CD4-positive, alpha-beta T cell treated with Interleukin-17A for 1 hour (primary cell): Measurements from ENCODE around the gene TAS2R43.
"Not testable (repeated sequence)": the region's sequence is repeated elsewhere in the genome, so short reads cannot be mapped to it uniquely, and the experiment has no call there.

Experiments used
- DNase-seq: peaks from one replicate; pipeline ENCODE4 v3.0.0-alpha.2; 2020

TAS2R43 gene, protein sequence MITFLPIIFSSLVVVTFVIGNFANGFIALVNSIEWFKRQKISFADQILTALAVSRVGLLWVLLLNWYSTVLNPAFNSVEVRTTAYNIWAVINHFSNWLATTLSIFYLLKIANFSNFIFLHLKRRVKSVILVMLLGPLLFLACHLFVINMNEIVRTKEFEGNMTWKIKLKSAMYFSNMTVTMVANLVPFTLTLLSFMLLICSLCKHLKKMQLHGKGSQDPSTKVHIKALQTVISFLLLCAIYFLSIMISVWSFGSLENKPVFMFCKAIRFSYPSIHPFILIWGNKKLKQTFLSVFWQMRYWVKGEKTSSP

DNA sequence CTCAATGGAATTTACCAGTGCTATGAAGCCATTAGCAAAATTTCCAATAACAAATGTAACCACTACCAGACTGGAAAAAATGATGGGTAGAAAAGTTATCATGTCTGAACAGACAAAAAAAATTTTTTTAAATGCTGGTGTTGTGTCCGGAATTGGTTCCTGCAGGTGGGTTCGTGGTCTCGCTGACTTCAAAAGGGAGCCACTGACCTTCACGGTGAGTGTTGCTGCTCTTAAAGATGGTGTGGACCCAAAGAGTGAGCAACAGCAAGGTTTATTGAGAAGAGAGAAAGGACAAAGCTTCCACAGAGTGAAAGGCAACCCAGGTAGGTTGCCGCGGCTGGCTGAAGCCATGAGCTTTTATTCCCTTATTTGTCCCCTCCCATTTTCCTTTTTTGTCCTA is at the start of gene TAS2R43:
TSS of gene TAS2R43 (minus strand) at position 186 of the 400 bp plus-strand sequence. CDS start at position 102, 84 bp downstream.
- DNase-seq: no peak

DNA sequence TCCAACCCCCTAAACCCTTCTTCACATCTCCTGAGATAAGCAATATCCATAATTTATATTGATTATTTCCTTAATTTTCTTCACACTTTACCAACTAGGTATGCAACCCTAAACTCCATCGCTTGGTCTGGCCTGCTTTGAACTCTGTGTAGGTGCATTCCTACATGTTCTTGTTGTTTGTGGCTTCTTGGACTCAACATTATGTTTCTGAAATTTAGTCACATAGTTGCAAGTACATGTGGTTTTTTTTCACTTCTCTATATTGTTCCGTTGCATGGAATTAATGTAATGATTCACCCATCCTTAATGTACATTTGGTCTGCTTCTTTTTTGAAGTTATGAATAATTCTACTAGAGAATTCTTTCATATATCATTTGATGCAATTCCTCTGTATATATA is 44.0 kb upstream of the TAS2R43 start:
- no peak for DNase-seq

DNA sequence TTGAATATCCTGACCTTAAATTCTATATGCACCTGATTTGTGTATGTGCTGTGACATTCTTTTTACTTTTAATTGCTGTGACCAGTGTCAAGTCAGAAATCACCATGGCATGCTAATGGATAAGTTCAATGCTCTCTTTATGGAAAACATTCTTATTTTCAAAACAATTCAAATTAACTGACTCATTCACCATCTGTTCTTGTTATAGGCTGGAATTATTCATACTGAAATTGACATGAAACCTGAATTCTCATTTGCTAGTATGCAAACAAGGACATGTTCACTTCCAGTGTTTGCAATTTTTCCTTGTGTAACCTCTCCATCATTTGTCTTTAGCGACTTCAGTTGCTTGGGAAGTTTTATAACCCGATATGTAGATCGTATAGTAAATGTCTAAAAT is 42.2 kb upstream of the TAS2R43 start, which contains the start of gene TAS2R30:
TSS of gene TAS2R30 (minus strand) at position 340 of the 400 bp plus-strand sequence. CDS start 400 bp downstream, outside the sequence.
- DNase-seq: no peak

DNA sequence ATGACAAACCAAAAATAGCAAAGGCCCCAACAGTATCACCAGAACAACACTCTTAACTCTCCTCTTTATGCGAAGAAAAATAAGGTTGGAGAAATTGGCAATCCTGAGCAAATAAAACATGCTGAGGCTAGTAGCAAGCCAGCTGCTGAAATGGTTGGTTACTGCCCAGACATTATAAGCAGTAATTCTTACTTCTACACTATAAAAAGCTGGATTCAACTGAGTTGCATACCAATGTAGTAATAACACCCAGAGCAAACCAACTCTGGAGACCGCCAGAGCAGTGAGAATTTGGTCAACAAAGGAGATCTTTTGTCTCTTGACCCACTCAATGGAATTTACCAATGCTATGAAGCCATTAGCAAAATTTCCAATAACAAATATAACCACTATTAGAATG is 41.7 kb upstream of the TAS2R43 start:
- no peak for DNase-seq

DNA sequence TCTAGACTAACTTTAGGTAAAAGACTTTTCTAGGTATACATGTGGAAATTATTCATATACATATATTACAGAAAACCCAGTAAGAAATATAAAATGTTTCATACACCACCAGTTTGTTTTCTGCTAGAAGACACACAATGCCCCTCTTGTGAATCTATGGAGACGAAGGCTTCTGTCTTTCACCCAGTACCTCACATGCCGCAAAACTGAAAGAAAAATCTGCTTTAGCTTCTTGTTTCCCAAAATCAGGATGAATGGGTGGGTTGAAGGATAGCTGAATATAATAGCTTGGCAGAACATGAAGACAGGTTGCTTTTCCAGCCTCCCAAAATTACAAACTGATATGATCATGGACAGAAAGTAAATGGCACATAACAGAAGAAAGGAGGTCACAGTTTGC is 41.0 kb upstream of the TAS2R43 start:
- no peak for DNase-seq

DNA sequence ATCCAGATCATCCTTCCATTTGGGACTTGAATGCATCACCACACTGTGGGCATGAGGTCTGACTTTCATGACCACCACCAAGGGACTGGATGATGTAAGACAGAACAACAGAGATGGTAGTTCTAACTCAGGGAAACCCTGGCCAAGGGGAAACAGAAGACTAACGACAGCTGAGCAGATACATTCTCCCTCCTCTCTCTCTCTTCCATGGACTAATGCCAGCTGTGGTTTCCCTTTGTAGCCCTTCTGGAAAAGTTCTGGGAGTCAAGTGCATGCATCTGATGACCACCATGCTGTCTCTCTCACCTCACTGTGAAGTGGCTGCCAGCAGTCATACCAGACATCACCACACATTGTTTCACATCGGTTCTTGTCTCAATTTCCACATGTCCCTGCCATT is 38.9 kb upstream of the TAS2R43 start:
- DNase-seq: no peak

DNA sequence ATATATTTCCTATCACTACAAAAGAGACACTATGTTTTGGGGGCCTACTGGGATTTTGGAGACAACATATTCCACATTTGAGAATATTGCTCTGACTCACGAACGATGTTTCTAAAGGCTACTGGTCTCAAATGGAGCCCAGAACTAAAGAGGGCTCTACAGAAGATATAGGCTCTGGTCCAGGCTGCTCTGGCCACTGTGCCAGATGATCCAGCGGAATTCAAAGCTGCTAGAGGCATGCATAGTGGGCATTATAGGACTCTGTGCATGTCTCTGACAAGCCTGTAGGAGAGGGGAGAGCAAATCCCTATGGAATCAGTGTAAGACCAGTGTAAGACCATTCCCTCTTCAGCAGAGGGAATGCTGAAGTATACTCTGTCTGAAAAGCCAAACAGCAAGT is 38.3 kb upstream of the TAS2R43 start:
- DNase-seq: no peak

DNA sequence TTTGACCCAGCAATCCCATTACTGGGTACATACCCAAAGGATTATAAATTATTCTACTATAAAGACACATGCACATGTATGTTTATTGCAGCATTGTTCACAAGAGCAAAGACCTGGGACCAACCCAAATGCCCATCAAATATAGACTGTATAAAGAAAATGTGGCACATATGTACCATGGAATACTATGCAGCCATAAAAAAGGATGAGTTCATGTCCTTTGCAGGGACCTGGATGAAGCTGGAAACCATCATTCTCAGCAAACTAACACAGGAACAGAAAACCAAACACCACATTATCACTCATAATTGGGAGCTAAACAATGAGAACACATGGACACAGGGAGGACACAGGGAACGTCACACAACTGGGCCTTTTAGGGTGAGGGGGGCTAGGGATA is 22.0 kb upstream of the TAS2R43 start:
- DNase-seq: not testable (repeated sequence)

DNA sequence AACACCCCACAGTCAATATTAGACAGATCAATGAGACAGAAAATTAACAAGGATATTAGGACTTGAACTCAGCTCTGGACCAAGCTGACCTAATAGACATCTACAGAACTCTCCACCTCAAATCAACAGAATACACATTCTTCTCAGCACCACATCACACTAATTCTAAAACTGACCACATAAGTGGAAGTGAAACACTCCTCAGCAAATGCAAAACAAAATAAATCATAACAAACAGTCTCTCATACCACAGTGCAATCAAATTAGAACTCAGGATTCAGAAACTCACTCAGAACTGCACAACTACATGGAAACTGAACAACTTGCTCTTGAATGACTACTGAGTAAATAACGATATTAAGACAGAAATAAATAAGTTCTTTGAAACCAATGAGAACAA is 19.1 kb upstream of the TAS2R43 start:
- not testable (repeated sequence) for DNase-seq

DNA sequence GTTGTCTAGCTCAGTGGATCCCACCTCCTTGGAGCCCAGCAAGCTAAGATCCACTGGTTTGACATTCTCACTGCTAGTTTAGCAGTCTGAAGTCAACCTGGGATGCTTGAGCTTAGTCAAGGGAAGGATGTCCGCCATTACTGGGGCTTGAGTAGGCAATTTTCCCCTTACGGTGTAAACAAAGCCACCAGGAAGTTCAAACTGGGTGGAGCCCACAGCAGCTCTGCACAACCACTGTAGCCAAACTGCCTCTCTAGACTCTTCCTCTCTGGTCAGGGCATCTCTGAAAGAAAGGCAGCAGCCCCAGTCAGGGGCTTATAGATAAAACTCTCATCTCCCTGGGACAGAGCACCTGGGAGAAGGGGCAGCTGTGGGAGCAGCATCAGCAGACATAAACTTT is 16.7 kb upstream of the TAS2R43 start:
- no peak for DNase-seq

DNA sequence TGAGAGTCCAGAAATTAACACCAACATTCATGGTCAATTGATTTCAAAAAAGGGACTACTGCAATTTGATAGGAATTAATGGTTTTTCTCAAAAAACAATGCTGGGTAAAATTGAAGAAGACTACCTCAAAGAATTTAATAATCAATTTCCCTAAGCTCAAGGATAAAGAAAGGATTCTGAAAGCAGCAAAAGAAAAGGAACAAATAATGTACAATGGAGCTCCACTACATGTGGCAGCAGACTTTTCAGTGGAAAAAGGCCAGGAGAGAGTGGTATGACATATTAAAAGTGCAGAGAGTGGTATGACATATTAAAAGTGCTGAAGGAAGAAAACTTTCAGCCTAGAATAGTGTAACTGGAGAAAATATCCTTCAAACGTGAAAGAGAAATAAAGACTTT is 15.6 kb upstream of the TAS2R43 start:
- DNase-seq: no peak

DNA sequence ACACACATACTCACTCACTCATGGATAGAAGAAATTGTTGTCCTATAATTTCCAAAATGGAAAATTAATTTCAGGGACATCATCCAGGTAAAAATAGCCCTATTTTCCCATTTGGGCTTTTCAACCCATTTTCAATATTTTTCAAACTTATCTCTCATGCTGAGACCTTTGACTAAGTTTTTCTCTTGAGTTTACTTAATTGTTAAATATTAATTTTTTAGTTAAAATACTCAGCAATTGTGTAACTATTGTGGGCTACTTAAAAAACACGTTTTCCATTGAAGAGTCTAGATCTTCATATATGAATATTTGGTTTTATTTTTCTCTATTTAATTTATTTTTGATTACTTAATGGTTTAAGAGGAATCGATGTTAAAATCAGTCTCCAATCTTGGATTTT is 14.2 kb upstream of the TAS2R43 start:
- no peak for DNase-seq

DNA sequence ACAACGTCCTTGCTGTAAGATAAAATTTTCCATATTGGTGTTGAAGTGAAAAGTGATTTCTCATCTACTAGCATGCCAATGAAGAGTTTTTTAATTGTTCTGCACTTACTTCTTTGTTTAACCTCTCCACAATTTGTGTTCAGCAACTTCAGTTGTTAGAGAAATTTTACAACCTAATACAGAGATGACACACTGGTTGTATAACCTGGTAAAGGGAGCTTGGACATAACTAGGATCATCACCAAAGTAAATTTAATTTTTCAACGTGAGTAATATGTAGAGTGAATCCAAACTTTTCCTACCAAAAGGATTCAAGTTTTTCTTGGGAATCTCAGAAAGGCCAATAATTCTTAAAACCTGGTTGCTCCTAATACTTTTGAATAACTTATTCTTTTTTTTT is 13.4 kb upstream of the TAS2R43 start:
- no peak for DNase-seq

DNA sequence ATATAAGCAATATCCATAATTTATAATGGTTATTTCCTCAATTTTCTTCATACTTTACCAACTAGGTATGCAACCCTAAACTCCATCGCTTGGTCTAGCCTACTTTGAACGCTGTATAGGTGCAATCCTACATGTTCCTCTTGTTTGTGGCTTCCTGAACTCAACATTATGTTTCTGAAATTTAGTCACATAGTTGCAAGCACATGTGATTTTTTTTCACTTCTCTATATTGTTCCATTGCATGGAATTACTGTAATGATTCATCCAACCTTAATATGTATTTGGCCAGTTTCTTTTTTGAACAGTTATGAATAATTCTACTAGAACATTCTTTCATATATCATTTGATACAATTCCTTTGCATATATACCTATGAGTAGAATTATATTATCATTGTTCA is 2.8 kb upstream of the TAS2R43 start:
- DNase-seq: not testable (repeated sequence)

DNA sequence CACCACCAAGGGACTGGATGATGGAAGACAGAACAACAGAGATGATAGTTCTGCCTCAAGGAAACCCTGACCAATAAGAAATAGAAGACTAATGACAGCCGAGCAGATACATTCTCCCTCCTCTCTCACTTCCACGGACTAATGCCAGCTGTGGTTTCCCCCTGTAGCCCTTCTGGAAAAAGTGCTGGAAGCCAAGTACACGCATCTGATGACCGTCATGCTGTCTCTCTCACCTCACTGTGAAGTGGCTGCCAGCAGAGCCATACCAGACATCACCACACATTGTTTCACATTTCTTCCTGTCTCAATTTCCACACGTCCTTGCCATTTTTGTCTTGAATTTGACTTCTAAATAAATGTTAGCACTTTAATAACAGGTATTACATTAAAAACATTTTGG is 2.9 kb downstream of the TAS2R43 start:
- no peak for DNase-seq

DNA sequence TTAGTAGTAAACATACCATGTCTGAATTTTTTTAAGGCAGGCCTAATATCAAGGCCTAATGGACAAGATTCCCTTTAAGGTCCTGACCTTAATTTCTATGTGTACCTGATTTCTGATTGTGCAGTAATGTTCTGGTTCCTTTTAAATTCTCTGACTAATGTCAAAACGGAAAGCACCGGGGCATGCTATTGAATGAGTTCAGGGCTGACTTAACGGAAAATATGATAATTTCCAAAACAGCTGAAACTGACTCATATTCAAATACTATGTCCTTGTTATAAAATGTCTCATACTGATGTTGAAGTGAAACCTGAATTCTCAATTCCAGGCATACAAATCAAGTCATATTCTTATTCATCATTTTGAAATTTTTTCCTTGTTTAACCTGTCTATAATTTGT is 6.7 kb downstream of the TAS2R43 start:
- DNase-seq: no peak

DNA sequence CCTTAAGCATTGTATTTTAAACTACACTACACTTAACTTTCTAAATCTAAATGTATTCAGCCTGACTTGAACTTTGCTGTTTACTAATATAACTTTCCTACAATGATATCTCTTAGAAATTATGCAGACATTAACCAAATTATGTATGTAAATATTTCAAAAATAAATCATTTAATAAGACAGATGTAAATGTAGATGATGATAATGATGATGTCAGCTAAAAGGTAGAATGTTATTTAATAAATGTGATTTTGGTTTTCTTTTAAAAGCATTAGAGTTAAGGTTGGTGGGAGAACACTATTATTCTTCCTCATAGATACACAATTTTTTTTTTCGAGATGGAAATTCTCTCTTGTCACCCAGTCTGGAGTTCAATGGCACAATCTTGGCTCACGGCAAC is 10.1 kb downstream of the TAS2R43 start:
- DNase-seq: no peak

DNA sequence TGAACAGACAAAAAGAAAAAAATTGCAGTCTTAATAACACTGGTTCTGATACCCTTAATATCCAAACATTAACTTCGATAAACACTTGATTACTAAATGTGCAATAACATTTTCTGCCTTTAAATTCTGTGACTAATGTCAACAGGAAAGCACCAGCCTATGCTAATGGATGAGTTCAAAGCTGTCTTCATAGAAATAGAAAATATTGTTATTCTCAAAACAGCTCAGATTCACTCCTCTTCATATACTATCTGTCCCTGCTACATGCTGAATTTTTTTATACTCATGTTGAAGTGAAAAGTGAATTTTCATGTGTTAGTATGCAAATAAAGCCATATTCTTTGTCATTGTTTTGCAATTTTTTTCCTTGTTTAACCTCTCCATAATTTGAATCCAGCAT is 13.9 kb downstream of the TAS2R43 start:
- DNase-seq: no peak

DNA sequence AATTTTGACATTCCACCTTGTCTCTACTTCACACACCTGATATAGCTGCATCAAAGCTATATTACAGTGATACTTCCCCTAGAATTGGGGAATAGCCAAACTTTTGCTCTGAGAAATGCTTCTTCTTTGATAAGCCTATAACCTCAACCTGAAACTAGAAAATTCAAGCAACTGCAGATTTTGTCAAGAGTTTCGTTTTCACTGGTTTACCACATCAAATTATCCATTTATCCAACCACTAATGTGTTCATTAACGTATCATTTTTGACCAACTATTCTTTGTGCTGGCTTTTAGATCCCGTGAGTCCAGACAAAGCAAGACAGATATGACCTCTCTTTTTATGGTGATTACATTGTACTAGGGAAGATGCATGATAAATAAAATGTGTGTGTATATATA is 16.5 kb downstream of the TAS2R43 start:
- DNase-seq: no peak

DNA sequence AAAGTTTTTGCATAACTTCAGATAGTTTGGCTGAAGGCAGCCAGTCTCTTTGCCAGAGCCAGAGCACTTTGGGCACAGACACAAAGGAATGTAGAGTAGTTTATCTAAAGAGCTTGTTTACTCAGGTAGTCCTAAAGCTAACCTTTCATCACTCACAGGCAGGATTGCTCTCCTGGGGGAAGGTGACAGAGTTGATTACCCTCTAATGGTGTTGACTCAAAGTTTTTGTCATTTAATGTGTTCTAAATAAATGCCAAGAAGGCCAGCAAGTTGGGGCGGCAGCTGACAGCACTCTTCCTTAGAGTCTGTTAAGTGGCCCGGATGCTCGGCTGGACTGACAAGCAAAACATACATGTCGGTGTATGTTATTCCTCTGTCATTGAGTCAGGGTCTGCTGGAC is 20.7 kb downstream of the TAS2R43 start:
- DNase-seq: no peak

DNA sequence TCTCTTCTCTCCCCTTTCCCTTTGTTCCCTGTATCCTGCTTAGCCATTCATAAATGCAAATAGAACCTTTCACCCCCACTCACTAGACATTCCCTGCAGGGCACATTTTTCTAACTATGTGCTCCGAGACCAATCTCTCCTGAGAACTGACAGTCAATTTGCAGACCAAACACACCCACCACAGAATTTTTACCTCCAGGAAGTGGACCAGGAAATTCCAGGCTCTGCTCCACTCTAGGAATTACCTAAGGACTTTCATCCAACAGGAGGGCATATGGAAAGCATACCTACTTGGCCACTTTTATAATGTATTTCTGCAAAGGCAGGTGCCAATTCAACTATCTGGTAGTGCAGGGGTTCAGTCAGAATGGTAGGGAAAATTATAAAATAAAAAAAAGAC is 21.1 kb downstream of the TAS2R43 start:
- no peak for DNase-seq

DNA sequence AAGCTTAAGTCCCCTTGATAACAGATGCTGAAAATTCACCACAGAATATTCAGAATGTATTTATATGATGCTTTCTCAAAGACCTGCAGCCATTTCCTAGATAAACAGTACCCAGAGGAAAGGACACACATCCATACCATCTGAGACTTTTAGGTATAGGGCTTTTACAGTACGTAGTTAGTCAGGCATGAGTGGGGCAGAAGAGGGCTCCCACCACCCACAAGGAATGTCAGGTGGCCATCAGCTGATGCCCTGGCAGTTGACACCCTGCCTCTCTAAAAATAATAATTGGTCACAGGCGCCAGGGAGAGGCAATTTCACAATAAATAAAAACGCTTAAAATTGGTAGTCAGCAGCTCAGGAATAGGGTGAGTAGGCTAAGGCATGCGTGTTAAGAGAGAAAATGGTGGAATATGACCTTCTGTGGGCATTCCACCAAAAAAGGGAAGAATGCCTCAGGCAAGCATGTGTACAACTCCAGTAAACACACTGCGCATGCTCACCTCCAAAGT is 22.2 kb downstream of the TAS2R43 start:
- DNase-seq: no peak

DNA sequence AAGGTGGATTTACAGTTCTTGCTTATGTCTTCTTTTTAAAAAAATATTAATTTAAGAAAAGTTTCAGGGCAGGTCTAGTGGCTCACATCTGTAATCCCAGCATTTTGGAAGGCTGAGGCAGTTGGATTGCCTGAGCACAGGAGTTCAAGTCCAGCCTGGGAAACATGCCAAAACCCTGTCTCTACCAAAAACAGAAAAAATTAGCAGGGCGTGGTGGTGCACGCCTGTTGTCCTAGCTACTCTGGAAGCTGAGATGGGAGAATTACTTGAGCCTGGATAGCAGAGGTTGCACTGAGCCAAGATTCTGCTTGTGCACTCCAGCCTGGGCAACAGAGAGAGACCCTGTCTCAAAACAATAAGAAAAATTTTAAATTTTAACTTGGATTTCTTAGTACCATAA is 24.6 kb downstream of the TAS2R43 start:
- DNase-seq: no peak

DNA sequence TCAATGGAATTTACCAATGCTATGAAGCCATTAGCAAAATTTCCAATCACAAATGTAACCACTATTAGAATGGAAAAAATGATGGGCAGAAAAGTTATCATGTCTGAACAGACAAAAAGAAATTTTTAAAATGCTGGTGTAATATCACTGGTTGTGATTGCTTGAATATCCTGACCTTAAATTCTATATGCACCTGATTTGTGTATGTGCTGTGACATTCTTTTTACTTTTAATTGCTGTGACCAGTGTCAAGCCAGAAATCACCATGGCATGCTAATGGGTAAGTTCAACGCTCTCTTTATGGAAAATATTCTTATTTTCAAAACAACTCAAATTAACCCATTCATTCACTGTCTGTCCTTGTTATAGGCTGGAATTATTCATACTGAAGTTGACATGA is 29.9 kb downstream of the TAS2R43 start, which contains the start of gene TAS2R46:
TSS of gene TAS2R46 (minus strand) at position 101 of the 400 bp plus-strand sequence. CDS start at position 101, 0 bp downstream.
- not testable (repeated sequence) for DNase-seq

DNA sequence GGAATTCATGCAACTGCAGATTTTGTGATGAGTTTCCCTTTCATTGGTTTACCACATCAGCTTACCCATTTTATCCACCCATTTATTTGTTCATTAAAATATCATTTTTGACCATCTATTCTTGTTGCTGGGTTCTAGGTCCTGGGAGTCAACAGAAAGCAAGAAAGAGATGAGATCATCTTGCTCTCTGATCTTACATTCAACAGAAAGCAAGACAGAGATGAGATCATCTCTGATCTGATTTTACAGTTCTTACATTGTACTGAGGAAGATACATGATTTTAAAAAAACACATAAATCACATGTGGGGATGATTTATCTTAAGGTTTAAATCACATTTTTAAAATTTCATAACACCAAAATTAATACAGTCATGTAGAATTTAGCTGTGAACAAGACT is 32.3 kb downstream of the TAS2R43 start:
- no peak for DNase-seq
